ENCODE data around the gene SYTL3.

SYTL3 gene

GRCh38 chr6:158812611-158813010, 162.8 kb downstream of the SYTL3 start:
- no peak for TF ChIP-seq CTCF (conservative IDR thresholded peaks at IDR 0.05; ENCODE audit: low read length)
- no peak overlapping the region for H3K4me3 ChIP-seq (ENCODE audit: low read length)
- DNase-seq (ENCODE audit: low read depth): no peak

- H3K4me3 ChIP-seq (ENCODE audit: low read length): no peak overlapping the region
- no peak for DNase-seq (ENCODE audit: low read depth)
- no peak for TF ChIP-seq CTCF (conservative IDR thresholded peaks at IDR 0.05; ENCODE audit: low read length)
These were observed 163.2 kb downstream of the SYTL3 start for GRCh38 chr6:158813032-158813431.

Data from AG10803 (cell line).